IPS DF 19.7 (cell line): ENCODE data around the gene TEX44.

Experiments
- DNase-seq: peaks from one replicate; pipeline ENCODE4 v3.0.0-alpha.2; 2013; ENCODE audit warnings: low read depth, low spot score

TEX44 gene

GRCh38 chr2:231633241-231633976 lies 40.7 kb downstream of the TEX44 start:
- DNase-seq: no peak

- DNase-seq: no peak
Observed at GRCh38 chr2:231634412-231634811, 41.7 kb downstream of the TEX44 start.

GRCh38 chr2:231634951-231635875 lies 42.5 kb downstream of the TEX44 start:
- DNase-seq: no peak

GRCh38 chr2:231640241-231640640 lies 47.6 kb downstream of the TEX44 start:
- DNase-seq: no peak

- DNase-seq: no peak
Observed at GRCh38 chr2:231640641-231641111, 48.0 kb downstream of the TEX44 start.

GRCh38 chr2:231642631-231643494 lies 50.2 kb downstream of the TEX44 start:
- no peak for DNase-seq

- no peak for DNase-seq
Observed at GRCh38 chr2:231643495-231643888, 50.8 kb downstream of the TEX44 start.
